Tibial artery (tissue), 4 donors: ENCODE measurements around the gene PMP22.

Experiments
- DNase-seq, 2 donors: peaks; one replicate each; pipeline ENCODE4 v3.0.0-alpha.2; 2019
- H3K27ac ChIP-seq, 2 donors: fragments of 200-600 bp; sonication (generic) in 1 of 2; 1 replicate in 1 of 2; 2 replicates in 1 of 2; pipeline ENCODE4 v1.5.1; 2018 to 2019; ENCODE audit warnings: mild to moderate bottlenecking in 1 of 2
- H3K27me3 ChIP-seq, 2 donors: fragments of 200-600 bp; sonication (generic) in 1 of 2; one replicate each; pipeline versions ENCODE4 v1.5.1 to v1.6.0; 2016 to 2019
- H3K36me3 ChIP-seq, 3 donors: fragments of 200-600 bp; sonication (generic) in 2 of 3; one replicate each; pipeline ENCODE4 v1.5.1; 2016 to 2019; ENCODE audit warnings: mild to moderate bottlenecking in 2 of 3
- H3K4me1 ChIP-seq, 4 donors: fragments of 200-600 bp; sonication (generic) in 2 of 4; 1 replicate in 3 of 4; 2 replicates in 1 of 4; pipeline ENCODE4 v1.5.1; 2016 to 2019
- H3K4me3 ChIP-seq, 2 donors: fragments of 200-600 bp; sonication (generic) in 1 of 2; 1 replicate in 1 of 2; 2 replicates in 1 of 2; pipeline ENCODE4 v1.5.1; 2018 to 2019; ENCODE audit warnings: mild to moderate bottlenecking in 2 of 2
- H3K9me3 ChIP-seq, 3 donors: fragments of 200-600 bp; sonication (generic) in 1 of 3; one replicate each; pipeline ENCODE4 v1.5.1; 2016 to 2019
- CTCF ChIP-seq, 2 experiments: fragments of 200-600 bp in 1 of 2; fragments of 450-650 bp in 1 of 2; IDR thresholded peaks; one replicate each; pipeline ENCODE4 v1.5.1; 2017 to 2019; ENCODE audit warnings: antibody characterized with exemption in 2 of 2, mild to moderate bottlenecking in 1 of 2, moderate library complexity in 1 of 2
- intact Hi-C: fragments of 100-400 bp; cut with DNase I; formaldehyde crosslinking; loops from one replicate; pipeline ENCODE4 v1.15.0; 2023; ENCODE audit warnings: low total_unique reads

PMP22 gene

GRCh38 chr17:15290605-15291004 is 25.5 kb upstream of the PMP22 start:
- no peak for TF ChIP-seq CTCF (IDR thresholded peaks at IDR 0.05)
- Histone ChIP-seq H3K4me1 (no peaks in the 10 kb centered on the region), H3K9me3 (no peaks in the 10 kb centered on the region), H3K4me3 (no peak overlapping the region), H3K27me3 (no peaks in the 10 kb centered on the region), H3K36me3 (no peaks in the 10 kb centered on the region), H3K27ac (no peak overlapping the region)
- no peak for DNase-seq
- intact Hi-C loops: no loop called here

GRCh38 chr17:15289285-15290183 is 24.4 kb upstream of the PMP22 start:
- Histone ChIP-seq H3K27ac (no peak overlapping the region), H3K27me3 (no peaks in the 10 kb centered on the region), H3K4me3 (no peak overlapping the region), H3K9me3 (no peaks in the 10 kb centered on the region), H3K4me1 (no peaks in the 10 kb centered on the region), H3K36me3 (no peaks in the 10 kb centered on the region)
- intact Hi-C loops: no loop called here
- no peak for TF ChIP-seq CTCF (IDR thresholded peaks at IDR 0.05)
- DNase-seq: no peak

- no peak overlapping the region for H3K27ac ChIP-seq
These were observed 23.7 kb upstream of the PMP22 start for GRCh38 chr17:15288859-15289258.

GRCh38 chr17:15287538-15288267 is 22.6 kb upstream of the PMP22 start:
- H3K36me3 ChIP-seq: no peaks in the 10 kb centered on the region
- no peak overlapping the region for H3K27ac ChIP-seq
- no peak overlapping the region for H3K4me3 ChIP-seq
- H3K27me3 ChIP-seq: no peaks in the 10 kb centered on the region
- H3K9me3 ChIP-seq: no peaks in the 10 kb centered on the region
- peak in 1 of 2 donors; percentile 70 for DNase-seq
- TF ChIP-seq CTCF (IDR thresholded peaks at IDR 0.05): no peak
- intact Hi-C loops: no loop called here
- H3K4me1 ChIP-seq: no peaks in the 10 kb centered on the region

More at GRCh38 chr17:15288859-15289258, 23.7 kb upstream of the PMP22 start:
- no peaks in the 10 kb centered on the region for H3K27me3 ChIP-seq
- no peak overlapping the region for H3K4me3 ChIP-seq
- no peak for DNase-seq
- no peaks in the 10 kb centered on the region for H3K9me3 ChIP-seq
- intact Hi-C loops: no loop called here
- H3K4me1 ChIP-seq: no peaks in the 10 kb centered on the region
- H3K36me3 ChIP-seq: no peaks in the 10 kb centered on the region
- no peak for TF ChIP-seq CTCF (IDR thresholded peaks at IDR 0.05)

- no peak for DNase-seq
- no peaks in the 10 kb centered on the region for H3K4me1 ChIP-seq
- TF ChIP-seq CTCF (IDR thresholded peaks at IDR 0.05): no peak
These were observed 20.3 kb upstream of the PMP22 start for GRCh38 chr17:15285466-15285865.

More at GRCh38 chr17:15285466-15285865, 20.3 kb upstream of the PMP22 start:
- Histone ChIP-seq H3K36me3 (no peaks in the 10 kb centered on the region), H3K4me3 (no peak overlapping the region), H3K9me3 (no peaks in the 10 kb centered on the region), H3K27ac (no peak overlapping the region), H3K27me3 (no peaks in the 10 kb centered on the region)
- intact Hi-C loops: no loop called here
